Prostate gland (tissue), 2 donors: Measurements from ENCODE around the gene ZC3H12C. TPM values are rescaled to one million over a fixed set of nuclear protein-coding genes. Genes with fewer than 3 reads are reported as not detected.
A peak's percentile ranks its signal among the peaks of the same experiment; 100 is the strongest.

Experiments used
- DNase-seq: peaks from one replicate; pipeline ENCODE4 v3.0.0-alpha.2; 2019; ENCODE audit warnings: low spot score
- H3K27ac ChIP-seq, 2 donors: fragments of 200-600 bp; sonication (generic); 2 replicates each; pipeline ENCODE4 v1.5.1; 2017 to 2019
- H3K27me3 ChIP-seq: fragments of 200-600 bp; sonication (generic); replicated peaks from 2 replicates; pipeline ENCODE4 v1.5.1; 2019; ENCODE audit not compliant: insufficient read depth
- H3K36me3 ChIP-seq, 2 donors: fragments of 200-600 bp; sonication (generic); 1 replicate in 1 of 2; 2 replicates in 1 of 2; pipeline versions ENCODE4 v1.5.1 to v1.8.1; 2017 to 2019
- H3K4me1 ChIP-seq: fragments of 200-600 bp; sonication (generic); replicated peaks from 2 replicates; pipeline ENCODE4 v1.5.1; 2019
- H3K4me3 ChIP-seq, 2 donors: fragments of 200-600 bp; sonication (generic); 2 replicates each; pipeline ENCODE4 v1.5.1; 2017 to 2019
- H3K9me3 ChIP-seq: fragments of 200-600 bp; sonication (generic); 2 replicates; pipeline ENCODE4 v1.5.1; 2017
- POLR2A ChIP-seq: fragments of 450-650 bp; IDR thresholded peaks from one replicate; pipeline ENCODE4 v1.6.1; 2016; ENCODE audit warnings: antibody characterized with exemption, mild to moderate bottlenecking
- POLR2AphosphoS5 ChIP-seq: sonication (generic); formaldehyde crosslinking; IDR thresholded peaks from one replicate; pipeline ENCODE4 v1.6.1; 2017; ENCODE audit warnings: antibody characterized with exemption
- WGBS: methylation state at CpG from one replicate; pipeline ENCODE4 v1.1.5; 2018; 5-methylcytosine and 5-hydroxymethylcytosine counted together
- intact Hi-C: fragments of 100-400 bp; cut with DNase I; formaldehyde crosslinking; loops from one replicate; pipeline ENCODE4 v1.14.2; 2022
- total RNA-seq, 2 donors: library from RNA; depleted of rRNA; stranded (reverse); fragments of >200 nt; gene quantifications; one replicate each; pipeline ENCODE4 v1.1.0, GENCODE V29; 2016
- TF ChIP-seq, protein P1 (sequence below), 4 experiments: fragments of 200-600 bp in 2 of 4; fragments of 450-650 bp in 2 of 4; sonication (generic) in 2 of 4; IDR thresholded peaks; 1 replicate in 3 of 4; 2 replicates in 1 of 4; pipeline ENCODE4 v1.5.1; 2016 to 2019; ENCODE audit warnings: antibody characterized with exemption in 4 of 4, mild to moderate bottlenecking in 2 of 4, moderate library complexity in 2 of 4

Gene ZC3H12C
- 10 to 100 TPM in 1 of 2 donors, 1 to 10 TPM in 1; 6.5 to 11.9 TPM for total RNA-seq

DNA sequence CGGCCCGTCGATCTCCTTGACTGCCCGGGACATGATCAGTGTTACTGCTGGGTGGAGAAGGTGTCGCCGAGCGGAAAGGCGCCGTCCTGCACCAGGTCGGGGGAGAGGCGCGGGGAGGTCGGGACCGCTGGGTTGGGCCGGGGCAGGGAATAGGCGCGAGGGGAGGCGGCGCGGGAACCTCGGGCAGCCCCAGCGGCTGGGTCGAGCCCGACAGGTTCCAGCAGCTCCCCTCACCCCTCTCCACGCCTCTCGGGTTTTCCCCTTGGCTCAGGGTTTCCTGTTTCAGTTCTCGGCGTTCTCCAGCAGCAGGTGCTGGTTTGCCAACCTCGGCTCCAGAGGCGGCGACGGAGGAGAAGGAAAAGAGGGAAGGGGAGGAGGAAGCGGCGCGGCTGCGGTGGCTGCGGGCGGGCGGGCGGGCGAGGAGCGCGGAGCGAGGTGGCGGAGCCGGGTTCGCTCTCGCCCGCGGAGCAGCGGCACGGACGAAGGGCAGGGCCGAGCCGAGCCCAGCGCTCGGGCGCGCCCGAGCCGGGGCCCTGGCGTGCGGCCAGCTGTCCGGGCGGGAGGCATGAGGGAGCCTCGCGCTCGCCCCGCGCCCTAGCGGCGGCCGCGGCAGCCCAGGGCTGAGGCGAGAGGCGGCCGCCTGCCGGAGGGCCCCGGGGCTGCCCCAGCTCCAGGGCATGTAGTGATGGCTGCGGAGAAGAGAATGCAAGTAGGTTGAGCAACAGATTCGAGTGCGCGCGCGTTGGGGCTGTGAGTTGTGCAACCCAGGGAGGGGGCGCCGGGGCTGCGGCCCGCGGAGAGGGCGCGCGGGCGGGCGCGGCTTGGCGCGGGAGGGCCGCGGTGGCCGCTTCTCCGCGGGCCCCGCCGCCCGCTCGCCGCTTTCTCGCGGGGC, at the start of gene ZC3H12C:
TSS of gene ZC3H12C (plus strand) at position 878 of the 892 bp plus-strand sequence. CDS start 20 bp downstream, outside the sequence.
- H3K36me3 ChIP-seq = no peaks in the 10 kb centered on the region
- DNase-seq = peak; percentile 83
- peak within 1 kb of the TSS; percentile 59 to 72 for H3K4me3 ChIP-seq
- no peaks in the 10 kb centered on the region for H3K9me3 ChIP-seq
- WGBS = 1% methylated on average over 73 of the region's 110 CpGs
- peak within 1 kb of the TSS; percentile 92 for H3K27ac ChIP-seq
- no peaks in the 10 kb centered on the region for H3K27me3 ChIP-seq
- TF ChIP-seq POLR2AphosphoS5 = peak; percentile 51
- TF ChIP-seq, protein P1, sequence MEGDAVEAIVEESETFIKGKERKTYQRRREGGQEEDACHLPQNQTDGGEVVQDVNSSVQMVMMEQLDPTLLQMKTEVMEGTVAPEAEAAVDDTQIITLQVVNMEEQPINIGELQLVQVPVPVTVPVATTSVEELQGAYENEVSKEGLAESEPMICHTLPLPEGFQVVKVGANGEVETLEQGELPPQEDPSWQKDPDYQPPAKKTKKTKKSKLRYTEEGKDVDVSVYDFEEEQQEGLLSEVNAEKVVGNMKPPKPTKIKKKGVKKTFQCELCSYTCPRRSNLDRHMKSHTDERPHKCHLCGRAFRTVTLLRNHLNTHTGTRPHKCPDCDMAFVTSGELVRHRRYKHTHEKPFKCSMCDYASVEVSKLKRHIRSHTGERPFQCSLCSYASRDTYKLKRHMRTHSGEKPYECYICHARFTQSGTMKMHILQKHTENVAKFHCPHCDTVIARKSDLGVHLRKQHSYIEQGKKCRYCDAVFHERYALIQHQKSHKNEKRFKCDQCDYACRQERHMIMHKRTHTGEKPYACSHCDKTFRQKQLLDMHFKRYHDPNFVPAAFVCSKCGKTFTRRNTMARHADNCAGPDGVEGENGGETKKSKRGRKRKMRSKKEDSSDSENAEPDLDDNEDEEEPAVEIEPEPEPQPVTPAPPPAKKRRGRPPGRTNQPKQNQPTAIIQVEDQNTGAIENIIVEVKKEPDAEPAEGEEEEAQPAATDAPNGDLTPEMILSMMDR (IDR thresholded peaks at IDR 0.05) = peak in 3 of 4 experiments; percentile 35 to 73 (median 56)
- TF ChIP-seq POLR2A = peak; percentile 17
- intact Hi-C loops = loop anchor here (5.0 kb wide), 2 partner anchors 140 to 205 kb away; partner anchors contain the start of gene RDX
- no peaks in the 10 kb centered on the region for H3K4me1 ChIP-seq

DNA sequence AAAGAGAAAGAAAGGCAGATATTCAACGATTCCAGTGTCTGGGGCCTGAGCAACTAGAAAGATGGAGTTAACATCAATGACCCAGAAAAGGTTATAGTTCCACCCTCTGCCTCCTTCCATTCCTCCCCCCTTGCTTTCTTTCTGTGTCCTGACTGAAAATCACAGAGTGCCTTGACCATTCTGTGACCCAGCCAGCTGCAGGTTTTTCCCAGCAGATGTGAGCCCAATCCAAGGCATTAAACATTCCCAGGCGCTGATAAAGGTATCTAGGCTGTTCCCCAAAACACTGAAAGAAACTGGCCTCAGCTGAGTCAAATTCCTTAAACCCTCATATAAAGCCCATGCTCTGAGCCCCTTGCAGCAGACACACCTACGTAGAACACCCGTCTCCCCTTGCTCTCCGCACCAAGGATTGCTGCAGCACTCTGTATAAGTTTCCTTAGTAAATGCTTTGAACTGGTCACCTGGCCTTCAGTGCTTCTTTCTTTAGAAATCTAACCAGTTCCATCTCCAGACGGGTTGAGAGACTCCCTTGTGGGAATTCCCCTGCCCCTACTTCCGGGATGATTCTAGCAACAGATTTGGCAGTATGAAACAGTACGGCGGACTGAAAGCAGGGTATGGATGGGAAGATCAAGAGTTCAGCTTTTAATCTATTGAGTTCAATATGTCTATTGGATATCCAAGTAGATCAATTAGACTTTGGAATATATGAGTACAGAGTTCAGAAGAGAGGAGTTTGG, 48.8 kb upstream of the ZC3H12C start:
- Histone ChIP-seq H3K27me3 (no peaks in the 10 kb centered on the region), H3K4me3 (no peak overlapping the region), H3K4me1 (no peaks in the 10 kb centered on the region), H3K9me3 (no peaks in the 10 kb centered on the region), H3K36me3 (no peaks in the 10 kb centered on the region), H3K27ac (no peak overlapping the region)
- 87% methylated on average over 9 of the region's 9 CpGs for WGBS
- DNase-seq = no peak
- TF ChIP-seq POLR2AphosphoS5 (no peak), POLR2A (no peak)
- TF ChIP-seq, protein P1 (IDR thresholded peaks at IDR 0.05) = no peak
- intact Hi-C loops = no loop called here

DNA sequence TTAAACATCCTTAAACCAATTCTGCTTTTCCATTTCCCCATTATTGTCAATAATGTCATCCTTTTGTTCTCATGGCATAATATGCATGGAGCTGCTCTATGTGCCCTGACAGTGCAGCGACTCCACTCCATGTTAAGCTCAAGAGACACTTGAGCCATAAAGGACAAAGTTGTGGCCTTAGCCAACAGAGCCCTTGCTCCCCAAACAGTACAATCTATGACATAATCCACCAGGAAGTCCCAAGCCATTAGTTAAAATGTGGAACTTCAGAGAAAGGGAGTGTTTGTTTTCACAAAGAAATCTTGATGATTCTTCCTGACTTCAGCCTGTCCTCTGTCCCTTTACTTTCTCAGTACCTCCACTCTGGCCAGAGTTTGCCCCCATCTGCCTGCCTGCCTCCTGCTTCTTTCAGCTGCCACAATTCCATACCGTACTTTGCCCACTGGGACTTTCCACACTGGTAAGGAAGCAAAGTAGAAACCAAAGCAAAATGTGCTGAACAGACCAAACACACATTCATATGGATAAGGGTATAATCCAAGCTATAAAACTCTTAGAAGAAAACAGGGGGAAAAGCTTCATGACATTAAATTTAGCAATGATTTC, 46.3 kb upstream of the ZC3H12C start:
- 83% methylated on average over 2 of the region's 2 CpGs for WGBS
- Histone ChIP-seq H3K9me3 (no peaks in the 10 kb centered on the region), H3K4me3 (no peak overlapping the region)

DNA sequence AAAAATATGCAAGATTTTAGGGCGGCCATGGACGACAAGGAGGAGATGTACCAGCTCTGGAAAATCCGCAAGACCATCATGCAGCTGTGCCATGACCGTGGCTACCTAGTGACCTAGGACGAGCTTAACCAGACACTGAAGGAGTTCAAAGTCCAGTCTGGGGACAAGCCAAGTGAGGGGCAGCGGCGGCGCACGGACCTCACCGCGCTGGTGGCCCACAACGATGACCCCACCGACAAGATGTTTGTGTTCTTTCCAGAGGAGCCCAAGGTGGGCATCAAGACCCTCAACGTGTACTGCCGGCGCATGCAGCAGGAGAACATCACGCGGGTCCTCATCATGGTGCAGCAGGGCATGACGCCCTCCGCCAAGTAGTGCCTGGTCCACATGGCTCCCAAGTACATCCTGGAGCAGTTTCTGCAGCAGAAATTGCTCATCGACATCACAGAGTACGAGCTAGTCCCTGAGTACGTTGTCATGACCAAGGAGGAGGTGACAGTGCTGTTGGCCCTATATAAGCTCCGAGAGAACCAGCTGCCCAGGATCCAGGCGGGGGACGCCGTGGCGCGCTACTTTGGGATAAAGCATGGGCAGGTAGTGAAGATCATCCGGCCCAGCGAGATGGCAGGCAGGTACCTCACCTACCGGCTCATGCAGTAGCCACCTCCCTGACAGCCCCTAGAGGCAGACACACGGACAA, 43.5 kb upstream of the ZC3H12C start:
- no peaks in the 10 kb centered on the region for H3K9me3 ChIP-seq
- TF ChIP-seq, protein P1 (IDR thresholded peaks at IDR 0.05) = no peak
- TF ChIP-seq POLR2AphosphoS5 = no peak
- no peak for TF ChIP-seq POLR2A
- no peak overlapping the region for H3K27ac ChIP-seq
- H3K4me1 ChIP-seq = no peaks in the 10 kb centered on the region
- no peak for DNase-seq
- WGBS = 96% methylated on average over 33 of the region's 33 CpGs
- no peak overlapping the region for H3K4me3 ChIP-seq
- no peaks in the 10 kb centered on the region for H3K36me3 ChIP-seq
- no peaks in the 10 kb centered on the region for H3K27me3 ChIP-seq
- intact Hi-C loops = no loop called here

More for the DNA sequence above, 46.3 kb upstream of the ZC3H12C start:
- intact Hi-C loops = no loop called here
- no peak for TF ChIP-seq POLR2AphosphoS5
- TF ChIP-seq, protein P1 (IDR thresholded peaks at IDR 0.05) = no peak
- no peak for TF ChIP-seq POLR2A
- H3K27ac ChIP-seq = no peak overlapping the region
- no peak for DNase-seq
- H3K27me3 ChIP-seq = no peaks in the 10 kb centered on the region
- H3K4me1 ChIP-seq = no peaks in the 10 kb centered on the region
- H3K36me3 ChIP-seq = no peaks in the 10 kb centered on the region
